ENCODE results near the gene SLITRK1. TPM values are rescaled to one million over a fixed set of nuclear protein-coding genes. Genes with fewer than 3 reads are reported as not detected.

SLITRK1 gene
- total RNA-seq, 2 experiments from 2014 or later = not detected

DNA sequence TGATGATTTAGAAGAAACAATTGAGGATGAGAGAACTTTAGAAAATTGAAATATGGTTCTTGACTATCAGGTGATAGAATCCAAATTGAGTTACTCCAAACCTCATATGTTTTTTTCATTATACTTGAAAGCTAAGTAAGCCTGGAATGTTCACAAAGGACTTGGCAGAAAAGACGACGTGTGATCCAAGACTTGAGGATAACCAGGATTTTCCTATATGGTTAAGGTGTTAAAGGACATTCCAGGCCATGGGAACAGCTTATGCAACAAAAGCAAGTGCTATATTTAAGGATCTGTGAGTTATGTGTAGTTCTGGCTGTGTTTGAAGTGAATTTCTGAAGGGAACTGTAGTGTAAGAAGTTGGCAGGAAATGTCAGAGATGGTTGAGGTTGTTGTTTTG lies 52.5 kb downstream of the SLITRK1 start:
- POLR2A ChIA-PET = no interaction called here
- no peak overlapping the region for H3K27ac Mint-ChIP-seq
- CTCF ChIA-PET = no interaction called here

DNA sequence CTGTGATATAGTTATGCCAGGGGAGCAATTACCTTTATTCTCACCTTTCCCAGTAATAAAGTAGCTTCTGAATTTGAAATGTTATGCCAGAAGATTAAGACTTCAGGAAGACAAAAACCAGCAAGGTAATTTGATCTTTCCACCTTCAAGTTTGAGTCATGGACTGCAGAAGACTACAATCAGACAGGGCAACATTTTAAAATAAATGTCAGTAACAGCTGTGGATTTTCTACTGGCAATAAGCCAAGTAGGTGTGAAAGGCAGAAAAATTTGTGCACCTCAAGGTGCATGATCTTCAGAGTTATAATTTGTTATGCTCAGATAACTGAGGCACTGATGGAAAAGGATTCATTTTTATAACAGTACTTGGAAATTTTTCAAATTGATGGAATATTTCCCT lies 54.9 kb downstream of the SLITRK1 start:
- POLR2A ChIA-PET = no interaction called here
- DNase-seq = no peak
- H3K4me3 Mint-ChIP-seq = no peak overlapping the region
- H3K36me3 Mint-ChIP-seq (ENCODE audit: low read depth) = no peaks in the 10 kb centered on the region
- CTCF ChIA-PET = no interaction called here
- no peaks in the 10 kb centered on the region for H3K9me3 Mint-ChIP-seq
- H3K27me3 Mint-ChIP-seq = no peaks in the 10 kb centered on the region
- no peaks in the 10 kb centered on the region for H3K4me1 Mint-ChIP-seq
- H3K27ac Mint-ChIP-seq = no peak overlapping the region

More for the DNA sequence above, 52.5 kb downstream of the SLITRK1 start:
- no peak for DNase-seq
- no peaks in the 10 kb centered on the region for H3K4me1 Mint-ChIP-seq
- H3K36me3 Mint-ChIP-seq (ENCODE audit: low read depth) = no peaks in the 10 kb centered on the region
- H3K4me3 Mint-ChIP-seq = no peak overlapping the region
- peaks cover 2% of the 10 kb centered on the region for H3K9me3 Mint-ChIP-seq
- H3K27me3 Mint-ChIP-seq = no peaks in the 10 kb centered on the region

All from activated CD4-positive, alpha-beta memory T cell treated with anti-CD3 and anti-CD28 coated beads, Interleukin-2, amount 10 ng/mL, durations not matched to agents 7 days and 5 days (primary cell).